Measurements from ENCODE around the gene CBFA2T3.

Gene CBFA2T3

DNA sequence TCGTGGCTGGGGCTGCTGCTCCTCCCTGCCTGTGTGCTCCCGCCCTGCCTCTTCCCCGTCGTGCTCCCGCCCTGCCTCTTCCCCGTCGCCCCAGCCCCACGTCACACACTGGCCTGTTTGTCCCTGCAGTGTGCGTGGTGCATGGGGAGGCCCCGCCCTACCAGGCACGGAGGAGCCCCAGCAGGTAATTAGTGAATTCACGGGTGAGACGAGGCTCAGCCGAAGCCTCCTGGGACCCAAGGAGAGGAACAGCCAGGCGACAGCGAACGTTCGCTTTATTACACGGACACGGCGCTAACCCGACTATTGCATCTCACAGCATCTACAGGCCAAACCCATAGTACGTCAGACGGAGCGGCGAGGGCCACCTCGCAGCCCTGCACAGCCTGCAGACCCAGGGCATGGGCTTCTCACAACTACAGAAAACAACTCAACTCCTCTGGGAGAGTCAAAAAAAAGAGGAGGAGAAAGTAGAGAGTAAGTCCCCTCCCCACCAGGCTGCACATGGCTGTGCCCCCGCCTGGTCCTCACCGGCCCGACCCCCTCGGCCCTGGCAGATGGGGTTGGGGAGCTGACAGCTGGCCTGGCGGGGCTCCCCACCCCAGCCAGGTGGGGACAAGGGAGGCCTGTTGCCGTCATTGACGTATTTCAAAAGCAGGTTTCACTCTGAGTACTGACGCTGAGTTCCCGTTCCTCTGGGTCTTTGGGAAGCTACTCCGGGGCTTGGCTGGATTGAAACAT lies 106.2 kb downstream of the CBFA2T3 start:
- DNase-seq = no peak

DNA sequence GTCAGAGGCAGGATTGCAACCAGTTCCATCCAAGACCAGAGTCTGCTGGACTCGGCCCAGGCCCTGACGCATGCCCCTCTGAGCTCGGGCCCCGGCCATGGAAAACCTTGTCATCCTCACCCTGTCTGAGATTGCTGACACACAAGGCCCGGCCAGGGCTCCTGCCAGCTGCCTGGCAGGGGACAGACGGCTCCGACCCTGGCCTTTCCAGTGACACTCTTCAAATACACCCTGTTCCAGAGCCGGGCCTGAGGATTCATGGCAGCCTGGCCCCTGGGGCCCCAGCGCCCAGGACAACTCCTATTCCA lies 107.4 kb downstream of the CBFA2T3 start:
- no peak for DNase-seq

DNA sequence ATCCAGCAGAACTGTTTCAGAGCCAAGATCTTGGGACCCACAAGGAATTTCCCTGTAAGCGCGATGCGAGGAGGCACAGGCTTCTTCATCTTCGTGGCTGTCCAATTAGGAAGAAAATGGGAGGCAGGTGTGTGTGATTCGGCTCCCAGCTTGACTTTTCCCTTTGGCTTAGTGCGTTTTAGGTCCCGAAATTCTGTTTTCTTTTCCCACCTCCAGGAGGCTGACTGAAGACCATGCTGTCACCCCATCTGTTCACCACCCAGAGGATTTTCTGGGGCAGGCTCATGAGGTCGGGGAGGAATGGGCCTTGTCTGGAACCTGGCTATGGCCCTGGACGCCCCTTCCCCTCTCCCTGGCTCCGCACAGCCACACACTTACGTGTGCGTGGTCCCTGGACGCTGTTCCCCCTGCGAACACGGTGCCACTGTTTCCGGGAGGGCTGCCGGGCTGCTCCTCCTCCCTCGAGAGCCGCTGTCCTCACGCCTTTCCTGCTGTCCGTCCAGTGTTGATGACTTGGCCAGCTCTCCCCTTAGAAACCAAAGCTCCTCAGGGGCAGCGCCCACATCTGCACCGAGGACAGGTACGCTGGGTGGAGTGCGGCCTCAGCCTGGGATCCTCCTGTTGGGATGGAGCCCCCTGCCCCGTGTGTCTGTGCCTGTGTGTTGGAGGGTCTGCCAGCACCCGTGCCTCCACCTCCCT lies 107.9 kb downstream of the CBFA2T3 start:
- no peak for DNase-seq

DNA sequence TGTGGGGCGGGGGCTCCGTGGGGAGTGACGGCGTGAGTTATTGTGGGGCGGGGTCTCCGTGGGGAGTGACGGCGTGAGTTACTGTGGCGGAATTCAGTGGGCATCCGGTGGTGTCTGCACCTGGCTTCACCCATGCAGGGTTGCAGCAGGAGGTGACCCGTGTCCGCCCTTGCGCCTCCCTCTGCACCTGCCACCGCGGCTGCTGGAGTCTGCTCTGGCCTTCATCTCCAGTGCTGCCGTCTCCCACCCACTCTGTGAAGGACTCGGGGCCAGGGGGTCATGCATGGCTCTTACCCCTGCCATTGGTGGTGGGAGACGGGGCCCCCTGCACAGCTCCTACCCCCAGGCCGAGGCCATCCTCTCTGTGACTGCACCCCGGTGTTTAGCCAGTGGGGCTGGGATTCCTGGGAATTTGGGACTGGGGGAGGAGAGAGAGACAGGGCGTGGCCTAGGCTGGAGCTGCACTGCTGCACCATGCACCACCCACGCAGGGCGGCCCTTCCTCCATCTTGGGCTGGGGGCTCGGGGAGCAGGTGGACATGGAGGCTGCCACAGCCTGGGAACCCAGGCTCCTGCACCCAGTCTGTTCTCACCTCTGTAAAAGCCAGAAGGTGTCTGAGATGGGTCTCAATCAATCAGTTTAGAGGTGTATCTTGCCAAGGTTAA lies 109.3 kb downstream of the CBFA2T3 start:
- no peak for DNase-seq

DNA sequence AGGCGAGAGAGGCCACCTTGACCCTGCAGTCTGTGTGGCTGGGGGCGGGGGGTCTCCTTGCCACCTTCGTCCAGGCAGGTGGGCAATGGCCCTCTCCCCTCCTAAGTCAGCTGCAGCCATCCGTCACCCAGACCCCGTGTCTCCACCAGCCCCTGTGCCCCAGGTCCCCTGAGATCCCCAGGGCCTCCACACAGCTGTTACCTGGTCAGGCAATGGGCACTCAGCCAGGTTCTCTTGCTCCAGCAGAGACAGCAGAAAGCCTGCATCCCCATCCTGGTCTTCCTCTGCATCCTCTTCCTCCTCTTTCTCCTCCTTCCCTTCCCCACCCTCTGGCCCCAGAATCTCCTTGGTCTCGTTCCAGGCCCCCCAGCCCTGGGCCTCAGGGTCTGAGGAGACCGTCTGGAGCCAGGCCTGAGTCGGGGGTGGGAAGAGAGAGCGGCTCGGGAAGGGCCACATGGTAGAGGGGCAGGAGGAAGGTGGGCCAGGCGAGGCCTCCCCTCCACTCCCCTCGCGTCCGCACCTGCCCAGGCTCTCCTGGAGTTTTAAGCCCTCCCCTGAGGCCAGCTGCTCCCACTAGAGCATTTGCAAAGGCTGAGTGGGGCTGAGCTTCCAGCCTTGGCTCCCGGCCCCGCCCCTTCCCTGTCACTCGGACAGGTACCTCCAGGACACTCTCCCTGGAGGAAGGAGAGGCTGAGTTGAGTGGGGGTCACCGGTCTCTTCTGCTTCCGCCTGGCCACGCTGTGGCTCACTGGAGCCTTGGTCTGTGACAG lies 110.7 kb downstream of the CBFA2T3 start, which contains the start of gene PABPN1L:
Gene PABPN1L, minus strand, starts transcription at position 510 of the 770 bp plus-strand sequence. Its CDS starts 54 bp downstream, at position 456.
- DNase-seq = no peak

DNA sequence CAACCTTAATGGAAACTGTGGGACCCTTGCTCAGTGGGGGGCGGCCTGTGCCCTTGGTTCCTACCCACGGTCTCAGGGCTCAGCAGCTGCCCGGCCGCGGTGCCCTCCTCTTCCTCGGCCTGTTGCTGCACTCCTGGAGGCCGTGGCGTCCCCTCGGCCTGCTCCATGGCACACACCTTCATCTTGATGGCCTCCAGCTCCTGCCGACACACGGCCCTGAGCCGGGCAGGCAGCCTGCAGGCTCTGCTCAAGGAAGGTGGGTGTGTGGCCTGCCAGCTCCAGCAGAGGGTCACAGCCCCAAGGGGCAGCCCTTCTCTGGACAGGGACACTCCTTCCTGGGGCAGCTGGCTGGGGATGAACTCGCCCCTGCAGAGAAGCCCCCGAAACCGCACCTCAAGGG lies 111.3 kb downstream of the CBFA2T3 start:
- no peak for DNase-seq

DNA sequence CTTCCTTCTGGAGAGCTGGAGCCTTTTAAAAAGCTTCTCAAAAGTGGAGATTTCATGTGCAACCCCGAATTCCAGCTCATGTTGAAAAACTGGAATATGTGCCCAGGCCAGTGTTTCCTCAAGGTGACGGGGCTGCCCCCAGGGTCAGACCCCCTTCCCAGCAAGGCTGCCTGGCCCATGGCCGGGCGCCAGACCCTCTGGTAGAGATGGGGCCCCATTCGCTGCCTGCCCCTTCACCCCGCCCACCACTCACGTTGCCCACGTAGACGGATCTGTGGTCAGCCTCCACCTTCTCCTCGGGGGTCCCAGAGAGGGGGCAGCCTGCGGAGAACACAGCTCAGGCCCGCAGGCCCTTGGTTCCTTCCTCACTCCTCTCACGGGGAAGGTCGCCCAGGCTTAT lies 111.7 kb downstream of the CBFA2T3 start:
- DNase-seq = no peak

DNA sequence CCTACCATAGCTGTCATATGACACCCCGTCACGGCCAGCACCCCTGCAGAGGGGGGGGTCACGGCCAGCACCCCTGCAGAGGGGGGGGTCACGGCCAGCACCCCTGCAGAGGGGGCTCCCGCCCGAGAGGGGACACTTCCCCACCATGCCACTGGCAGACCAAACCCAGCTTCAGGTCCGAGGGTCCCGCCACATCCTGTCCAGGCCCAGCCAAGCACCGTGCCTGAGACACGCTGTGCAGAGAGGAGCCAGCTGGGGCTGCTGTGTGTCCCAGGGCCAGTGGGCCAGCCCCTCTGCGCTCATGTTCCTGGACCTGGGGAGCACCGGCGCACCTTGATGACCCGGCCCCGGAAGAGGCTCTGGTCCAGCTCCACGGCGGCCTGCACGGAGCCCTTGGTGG lies 112.5 kb downstream of the CBFA2T3 start:
- no peak for DNase-seq

DNA sequence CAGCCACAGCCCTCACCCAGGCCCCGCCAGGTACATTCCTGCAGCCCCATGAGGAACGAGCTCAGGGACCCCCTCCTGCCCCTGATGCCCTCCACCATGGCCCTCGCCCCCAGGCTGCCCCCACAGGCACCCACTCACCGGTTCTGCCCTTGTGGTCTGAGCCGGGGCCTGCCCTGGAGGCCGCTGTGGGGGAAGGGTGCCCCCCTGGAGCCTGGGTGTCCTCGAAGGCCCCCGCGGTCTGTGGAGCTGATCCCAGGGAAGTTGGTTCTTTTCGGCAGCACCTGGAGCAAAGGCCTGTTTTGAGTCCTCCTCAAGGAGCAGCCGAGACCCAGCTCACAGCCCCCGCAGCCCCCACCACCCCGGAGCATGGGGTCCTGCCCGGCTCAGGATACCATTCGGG lies 112.9 kb downstream of the CBFA2T3 start:
- DNase-seq = no peak

DNA sequence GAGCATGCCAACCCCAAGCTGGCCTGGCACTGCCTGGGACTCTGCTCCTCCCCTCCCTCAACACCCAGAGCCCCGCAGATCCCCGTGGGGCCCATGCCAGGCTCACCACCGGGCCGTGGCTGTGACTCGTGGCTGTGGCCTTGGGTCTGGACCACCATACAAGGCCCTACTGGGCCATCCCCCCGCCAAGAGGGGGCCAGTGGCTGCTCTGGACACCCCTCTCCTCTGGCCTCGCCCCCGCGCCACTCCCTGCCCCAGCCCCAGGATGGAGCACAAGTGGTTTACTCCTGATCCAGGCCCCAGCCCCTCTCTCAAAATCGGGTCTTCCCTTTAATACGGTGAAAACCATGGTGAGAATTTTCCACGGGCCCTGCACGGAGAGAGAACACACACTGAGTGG lies 113.6 kb downstream of the CBFA2T3 start:
- no peak for DNase-seq

DNA sequence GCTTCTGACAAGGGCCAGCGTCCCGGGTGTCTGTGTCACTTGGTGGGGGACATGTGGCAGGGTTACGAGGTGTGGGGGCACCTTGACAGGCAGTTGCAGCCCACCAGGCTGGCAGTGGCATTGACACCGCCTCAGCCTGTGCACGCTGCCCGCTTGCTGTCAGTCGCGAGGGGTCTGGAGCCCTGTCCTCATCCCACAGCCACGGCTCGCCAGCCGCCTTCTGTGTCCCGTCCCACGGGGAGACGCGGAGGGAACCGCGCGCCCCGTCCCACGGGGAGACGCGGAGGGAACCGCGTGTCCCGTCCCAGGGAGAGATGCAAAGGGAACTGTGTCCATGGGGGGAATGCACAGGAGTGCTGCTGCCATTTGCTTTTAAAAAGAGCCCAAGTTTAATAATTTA lies 114.0 kb downstream of the CBFA2T3 start:
- DNase-seq = no peak

DNA sequence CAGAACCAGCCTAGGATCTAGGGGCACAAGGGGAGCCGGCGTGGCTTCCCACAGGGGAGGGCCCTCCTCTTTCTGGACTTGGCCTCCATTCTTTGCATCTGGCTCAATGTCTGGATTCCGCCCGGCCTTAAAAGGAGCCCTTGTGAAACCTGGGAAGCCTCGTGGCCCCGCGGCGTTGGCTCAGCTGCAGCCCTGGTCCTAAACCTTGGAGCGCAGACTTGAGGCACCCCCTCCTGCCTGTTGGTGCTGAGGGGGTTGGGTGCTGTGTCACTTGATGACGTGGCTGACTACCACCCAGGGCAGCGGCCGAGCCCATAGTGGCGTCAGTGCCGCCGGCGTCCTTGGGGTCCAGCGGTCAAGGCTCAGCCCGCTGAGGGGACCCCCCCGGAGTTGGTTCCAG lies 115.6 kb downstream of the CBFA2T3 start:
- no peak for DNase-seq

DNA sequence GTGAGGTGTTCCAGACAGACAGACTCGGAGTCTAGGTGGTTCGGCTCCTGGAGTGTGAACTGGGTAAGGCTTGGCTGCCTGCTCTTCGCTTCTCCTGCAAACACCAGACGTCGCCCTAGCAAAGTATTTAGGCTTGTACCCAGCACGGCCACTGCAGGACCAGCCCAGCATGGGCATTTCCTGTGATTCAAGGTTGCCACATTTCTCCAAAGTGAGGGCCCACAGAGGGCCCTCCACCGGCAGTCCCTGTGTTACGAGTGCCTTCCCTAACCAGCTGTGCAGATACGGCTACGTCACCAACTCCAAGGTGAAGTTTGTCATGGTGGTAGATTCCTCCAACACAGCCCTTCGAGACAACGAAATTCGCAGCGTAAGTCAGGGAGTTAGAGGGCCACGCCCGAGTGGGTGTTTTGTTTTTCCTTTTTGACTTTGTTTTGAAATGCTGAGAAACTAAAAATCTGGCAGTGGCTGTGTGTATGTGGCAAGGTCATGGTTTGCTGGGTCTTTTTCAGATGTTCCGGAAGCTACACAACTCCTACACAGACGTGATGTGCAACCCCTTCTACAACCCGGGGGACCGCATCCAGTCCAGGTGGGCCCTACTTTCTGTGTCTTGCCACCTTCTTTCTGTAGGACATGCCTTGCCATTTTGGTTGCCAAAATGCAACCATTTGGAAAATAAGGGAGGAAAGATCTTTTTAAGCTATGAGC lies 117.5 kb downstream of the CBFA2T3 start:
- DNase-seq = no peak

DNA sequence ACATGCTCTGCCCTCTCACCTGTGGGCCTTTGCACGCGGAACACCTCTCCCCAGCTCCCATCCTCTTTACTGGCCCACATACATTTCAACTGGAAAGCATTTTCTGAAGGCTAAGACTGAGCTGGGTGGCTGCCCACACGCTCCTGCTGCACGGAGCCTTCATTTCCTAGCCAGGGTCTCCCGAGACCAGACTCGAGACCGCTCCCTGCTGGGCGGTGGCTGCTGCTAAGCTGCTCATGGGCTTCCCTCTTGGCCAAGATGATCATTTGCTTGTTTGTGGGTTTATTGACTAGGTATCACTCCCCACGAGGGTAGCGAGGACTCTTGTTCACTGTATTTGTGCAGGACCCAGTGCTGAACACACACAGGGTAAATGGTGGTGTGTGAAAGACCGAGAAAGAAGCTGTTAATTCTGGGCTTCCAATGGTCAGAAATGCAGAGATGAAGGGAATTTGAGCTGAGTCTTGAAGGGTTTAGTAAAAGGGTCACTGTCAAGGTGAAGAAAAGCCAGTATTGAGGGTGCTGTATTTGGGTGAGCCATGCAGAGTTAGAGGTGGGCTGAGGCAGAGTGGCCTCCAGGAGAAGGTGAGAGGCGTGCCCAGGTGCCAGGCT lies 119.2 kb downstream of the CBFA2T3 start:
- DNase-seq = peak; percentile 68

DNA sequence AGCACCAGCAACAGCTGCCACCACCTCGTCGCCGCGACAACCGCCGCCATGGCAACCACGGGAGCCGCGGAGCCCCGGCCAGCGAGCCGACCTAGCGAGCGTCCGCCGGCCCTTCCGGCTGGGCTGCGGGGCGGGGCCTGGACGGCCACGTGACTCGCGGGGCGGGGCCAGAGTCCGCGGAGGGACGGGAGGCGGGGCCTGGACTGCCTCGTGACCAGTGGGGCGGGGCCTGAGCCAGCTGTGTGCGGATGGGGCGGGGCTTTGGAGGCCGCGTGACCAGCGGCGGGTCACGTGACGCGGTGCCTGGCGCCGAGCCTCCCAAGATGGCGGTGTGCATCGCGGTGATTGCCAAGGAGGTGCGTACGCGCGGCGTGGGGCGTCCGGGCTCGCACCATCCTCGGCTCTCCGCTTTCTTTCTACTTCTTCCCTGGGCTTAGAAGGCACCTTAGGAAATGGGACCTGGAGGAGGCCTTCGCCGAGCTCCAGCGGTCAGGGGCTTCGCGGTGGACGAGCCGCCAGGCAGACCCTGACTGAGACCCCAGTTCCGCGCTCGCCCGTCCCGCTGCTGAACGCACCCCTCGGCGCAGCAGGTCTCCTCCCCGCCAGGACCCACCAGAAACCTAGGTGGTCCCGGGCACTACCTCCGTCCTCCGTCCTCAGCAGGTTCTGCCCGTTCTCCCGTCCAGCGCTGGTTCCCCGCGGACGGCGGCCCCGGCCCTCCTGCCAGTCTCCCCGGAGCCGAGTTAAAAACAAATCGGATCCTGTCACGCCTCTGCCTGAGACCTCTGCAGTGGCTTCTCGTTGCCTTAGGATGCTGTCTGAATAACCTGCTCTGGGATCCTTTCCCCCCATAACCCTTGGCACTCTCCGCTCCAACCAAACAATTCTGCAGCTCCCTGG lies 119.9 kb downstream of the CBFA2T3 start, which contains the start of the genes GALNS and TRAPPC2L:
Gene GALNS, minus strand, starts transcription at position 120 of the 900 bp plus-strand sequence. Its CDS starts 70 bp downstream, at position 50.
Gene TRAPPC2L, plus strand, starts transcription at position 300 of the 900 bp plus-strand sequence. Its CDS starts 24 bp downstream, at position 324.
- DNase-seq = peak; percentile 94

DNA sequence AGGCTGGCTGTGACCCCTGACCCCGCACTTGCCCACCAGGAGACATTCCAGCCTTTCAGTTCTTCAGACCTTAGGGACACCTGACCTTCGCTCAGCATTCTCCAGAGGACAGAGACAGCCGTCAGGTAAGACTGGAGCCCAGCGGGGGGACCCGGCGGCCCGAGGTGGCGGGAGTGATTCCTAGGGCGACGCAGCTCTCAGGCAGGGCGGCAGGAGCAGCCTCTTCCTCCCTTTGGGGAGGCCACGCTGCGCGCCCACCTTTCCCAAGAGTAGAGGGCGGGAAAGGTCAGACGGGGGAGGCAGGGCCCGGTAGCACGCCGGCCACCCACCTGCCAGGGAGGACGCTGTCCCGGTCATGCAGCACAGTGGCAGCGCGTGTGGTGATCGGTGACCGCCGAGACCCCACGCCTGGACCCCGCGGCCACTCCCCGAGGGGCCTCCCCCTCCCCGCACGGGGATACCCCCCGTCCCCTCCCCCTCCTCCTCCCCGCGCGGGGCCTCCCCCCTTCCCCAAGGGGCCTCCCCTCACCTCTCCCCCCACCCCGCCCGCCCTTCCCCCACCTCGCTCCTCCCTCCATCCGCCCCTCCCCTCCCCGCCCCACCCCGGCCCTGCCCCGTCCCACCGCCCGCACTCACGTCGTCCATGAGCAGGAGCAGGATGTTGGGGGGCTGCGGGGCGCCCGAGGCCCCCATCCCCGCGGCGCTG lies 120.7 kb downstream of the CBFA2T3 start:
- no peak for DNase-seq

DNA sequence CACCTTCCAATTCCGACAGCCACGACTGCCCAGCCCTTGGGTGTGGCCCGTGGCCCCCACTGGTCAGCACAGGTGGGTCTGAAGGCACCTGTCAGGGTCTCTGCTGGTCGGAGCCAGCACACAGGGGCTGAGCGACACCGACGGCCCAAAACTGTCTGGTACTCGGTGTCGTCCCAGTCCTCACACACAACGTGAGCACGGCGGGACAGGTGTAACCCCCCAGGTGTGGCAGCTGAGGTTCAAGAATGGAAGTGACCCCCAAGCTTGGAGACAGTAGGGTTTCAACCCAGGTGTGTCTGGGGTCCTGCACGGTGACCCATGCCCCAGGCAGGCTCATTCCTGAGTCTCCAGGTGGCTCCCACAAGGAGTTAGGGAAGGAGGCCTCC lies 121.3 kb downstream of the CBFA2T3 start:
- DNase-seq = no peak

DNA sequence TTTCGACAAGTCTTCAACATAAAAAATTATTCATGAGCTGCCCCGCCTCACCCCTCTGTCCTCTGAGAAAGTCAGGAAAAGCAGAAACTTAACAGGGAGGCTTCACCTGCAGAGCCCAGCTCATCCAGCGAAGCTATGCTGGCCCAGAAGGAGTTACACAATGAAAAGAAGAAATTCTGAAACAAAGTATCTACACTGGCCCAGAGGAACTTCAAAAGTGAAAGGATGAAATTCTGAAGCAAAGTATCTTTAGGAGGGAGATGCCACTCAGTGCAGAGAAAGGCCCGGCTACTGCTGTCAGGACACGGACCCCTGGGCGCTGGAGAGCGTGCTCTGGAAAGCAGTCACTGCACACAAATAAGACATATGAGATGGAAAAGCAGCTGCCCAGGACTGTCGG lies 121.8 kb downstream of the CBFA2T3 start:
- no peak for DNase-seq

DNA sequence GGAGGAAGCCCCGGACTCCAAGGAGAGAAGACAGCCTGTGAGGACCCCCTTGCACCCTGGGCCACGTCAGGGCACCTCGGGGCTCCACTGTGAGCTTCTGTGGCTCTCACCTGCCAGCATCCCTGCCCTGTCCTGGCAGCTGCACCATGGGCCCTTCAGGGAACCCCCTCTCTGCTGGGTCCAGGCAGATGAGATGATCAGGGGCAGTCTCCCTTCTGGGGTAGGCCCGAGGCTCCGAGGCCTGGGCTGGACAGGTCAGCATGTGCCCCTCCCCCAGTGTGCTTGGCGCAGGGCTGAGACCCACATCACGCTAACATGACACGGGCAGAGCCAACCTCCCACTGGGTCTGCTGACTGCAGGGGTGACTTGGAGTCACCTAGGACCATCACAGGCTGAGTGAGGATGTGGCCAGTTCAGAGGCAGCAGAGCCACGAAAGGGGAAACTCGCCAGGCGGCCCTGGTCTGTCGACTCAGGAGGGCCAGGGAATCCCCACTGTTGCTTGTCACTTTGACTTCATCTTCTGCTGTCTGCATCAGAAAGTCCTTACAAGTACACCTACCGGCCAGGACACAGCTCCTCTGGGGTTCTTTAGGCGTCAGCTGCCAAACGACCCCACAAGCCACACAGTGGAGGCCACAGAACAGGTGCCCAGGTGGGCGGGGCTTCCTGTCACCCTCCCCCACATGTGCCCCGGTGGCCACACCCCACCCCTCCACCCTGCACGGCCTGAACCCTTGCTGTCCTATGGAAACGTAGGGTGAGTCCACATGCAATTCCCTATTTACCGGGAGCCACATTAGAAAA lies 122.5 kb downstream of the CBFA2T3 start:
- no peak for DNase-seq
